ENCODE measurements around the gene PPP6R2.

GRCh38 chr22:50471197-50471847 is 128.2 kb downstream of the PPP6R2 start:
- TF ChIP-seq CTCF (IDR thresholded peaks at IDR 0.05) (no peak), EP300 (IDR thresholded peaks at IDR 0.05) (no peak), POLR2A (IDR thresholded peaks at IDR 0.05) (no peak)
